SKM-1 treated with dmso at 0.1 percent for 144 hours (cell line): Measurements from ENCODE around the gene NIPBL.
A peak's percentile ranks its signal among the peaks of the same experiment; 100 is the strongest.
"Not testable (repeated sequence)": the region's sequence is repeated elsewhere in the genome, so short reads cannot be mapped to it uniquely, and the experiment has no call there.

Source experiments
- DNase-seq: peaks from one replicate; lab custom pipeline; 2025; ENCODE audit not compliant: unreplicated experiment; lab: John Stamatoyannopoulos, UW

Gene NIPBL

GRCh38 chr5:36876299-36876964, at the start of gene NIPBL:
TSS of gene NIPBL (plus strand) at chr5:36876769. CDS start at chr5:36953697, 76,928 bp downstream.
- DNase-seq: peak; percentile 95

DNA sequence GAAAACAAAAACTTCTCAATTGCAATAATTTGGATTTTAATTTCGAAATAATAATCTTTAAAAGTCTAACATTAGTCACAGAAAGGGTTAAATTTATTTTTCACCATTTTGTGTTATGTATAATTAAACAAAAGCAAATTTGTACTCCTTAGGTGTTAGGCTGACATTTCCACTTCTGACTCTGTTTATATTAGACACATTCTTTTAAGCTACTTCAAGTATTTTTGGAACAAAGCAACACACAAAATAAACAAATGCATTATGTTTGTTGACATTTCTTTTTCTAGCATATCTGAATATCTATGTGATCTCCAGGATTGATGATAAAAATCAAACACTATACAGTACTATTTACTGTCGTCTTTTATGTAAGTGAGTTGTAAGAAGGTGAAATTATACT, 44.3 kb upstream of the NIPBL start:
- DNase-seq: no peak

GRCh38 chr5:36836831-36837230, 39.7 kb upstream of the NIPBL start:
- DNase-seq: peak; percentile 10

DNA sequence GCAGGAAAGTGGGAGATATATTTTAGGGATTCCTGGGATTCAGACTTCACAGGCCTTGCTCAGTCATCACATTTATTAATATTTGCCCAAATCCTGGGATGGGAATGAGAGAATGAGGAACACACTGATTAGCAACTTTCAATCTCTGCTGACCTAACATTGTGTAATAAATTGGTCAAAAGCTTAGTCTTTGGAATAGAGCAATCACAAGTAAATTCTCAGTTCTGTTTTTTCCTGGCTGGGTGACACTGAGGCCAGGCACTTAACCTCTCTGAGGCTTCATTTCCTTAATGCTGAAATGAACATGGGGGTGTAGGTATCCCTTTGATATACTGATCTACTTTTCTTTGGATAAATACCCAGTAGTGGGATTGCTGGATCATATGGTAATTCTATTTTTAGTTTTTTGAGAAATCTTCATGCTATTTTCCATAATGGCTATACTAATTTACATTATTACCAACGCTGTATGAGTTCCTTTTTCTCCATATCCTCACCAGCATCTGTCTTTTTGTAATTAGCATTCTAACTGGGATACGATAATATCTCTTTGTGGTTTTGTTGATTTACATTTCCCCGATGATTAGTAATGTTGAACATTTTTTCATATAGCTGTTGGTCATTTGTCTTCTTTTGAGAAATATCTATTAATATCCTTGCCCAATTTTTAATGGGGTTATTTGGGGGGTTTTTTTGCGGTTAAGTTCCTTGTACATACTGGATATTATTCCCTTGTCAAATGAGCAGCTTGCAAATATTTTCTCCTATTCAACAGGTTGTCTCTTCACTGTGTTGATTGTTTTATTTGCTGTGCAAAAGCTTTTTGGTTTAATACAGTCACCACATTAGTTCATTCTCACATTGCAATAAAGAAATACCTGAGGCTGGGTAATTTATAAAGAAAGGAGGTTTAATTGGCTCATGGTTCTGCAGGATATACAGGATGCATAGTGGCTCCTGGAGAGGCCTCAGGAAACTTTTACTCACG, 36.8 kb upstream of the NIPBL start:
- DNase-seq: peak; percentile 56

GRCh38 chr5:36841677-36842076, 34.9 kb upstream of the NIPBL start:
- no peak for DNase-seq

- DNase-seq: peak; percentile 8
These were observed 34.5 kb upstream of the NIPBL start for GRCh38 chr5:36842087-36842486.

GRCh38 chr5:36844305-36844704, 32.3 kb upstream of the NIPBL start:
- no peak for DNase-seq

- DNase-seq: not testable (repeated sequence)
These were observed 28.0 kb upstream of the NIPBL start for GRCh38 chr5:36848545-36848944.

DNA sequence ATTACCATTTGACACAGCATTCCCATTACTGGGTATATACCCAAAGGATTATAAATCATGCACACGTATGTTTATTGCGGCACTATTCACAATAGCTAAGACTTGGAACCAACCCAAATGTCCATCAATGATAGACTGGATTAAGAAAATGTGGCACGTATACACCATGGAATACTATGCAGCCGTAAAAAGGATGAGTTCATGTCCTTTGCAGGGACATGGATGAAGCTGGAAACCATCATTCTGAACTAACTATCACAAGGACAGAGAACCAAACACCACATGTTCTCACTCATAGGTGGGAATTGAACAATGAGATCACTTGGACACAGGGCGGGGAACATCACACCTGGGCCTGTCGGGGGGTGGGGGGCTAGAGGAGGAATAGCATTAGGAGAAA, 23.7 kb upstream of the NIPBL start:
- DNase-seq: not testable (repeated sequence)

DNA sequence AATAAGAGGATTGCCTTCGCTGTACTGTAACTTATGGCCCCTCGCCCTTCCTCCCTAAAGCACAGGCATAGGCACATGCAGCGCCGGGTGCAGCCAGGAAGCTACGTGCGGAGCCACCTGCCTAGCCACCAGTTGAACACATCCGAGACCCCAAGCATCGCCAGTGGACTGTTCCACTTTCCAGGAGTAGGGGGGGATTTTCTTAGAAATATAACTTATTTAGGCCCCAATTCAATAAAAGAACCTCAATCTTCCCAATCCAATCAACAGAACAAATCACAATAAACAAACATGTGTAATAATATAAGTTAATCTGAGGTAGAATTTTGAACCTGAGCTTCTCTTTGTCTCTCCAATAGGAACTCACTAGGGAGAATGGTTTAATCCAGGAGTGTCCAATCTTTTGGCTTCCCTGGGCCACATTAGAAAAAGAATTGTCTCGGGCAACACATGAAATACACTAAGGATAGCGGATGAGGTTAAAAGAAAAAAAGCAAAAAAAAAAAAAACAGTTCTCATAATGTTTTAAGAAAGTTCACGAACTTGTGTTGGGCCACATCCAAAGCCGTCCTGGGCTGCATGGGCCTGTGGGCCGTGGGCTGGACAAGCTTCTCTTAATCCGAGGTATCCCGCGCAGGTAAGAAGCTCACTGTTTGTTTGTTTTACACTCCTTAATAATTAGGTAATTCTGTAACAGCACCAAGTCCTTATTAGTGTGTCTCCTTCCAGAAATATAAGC, 22.0 kb upstream of the NIPBL start:
- no peak for DNase-seq

GRCh38 chr5:36855141-36855495, 21.5 kb upstream of the NIPBL start:
- no peak for DNase-seq

DNA sequence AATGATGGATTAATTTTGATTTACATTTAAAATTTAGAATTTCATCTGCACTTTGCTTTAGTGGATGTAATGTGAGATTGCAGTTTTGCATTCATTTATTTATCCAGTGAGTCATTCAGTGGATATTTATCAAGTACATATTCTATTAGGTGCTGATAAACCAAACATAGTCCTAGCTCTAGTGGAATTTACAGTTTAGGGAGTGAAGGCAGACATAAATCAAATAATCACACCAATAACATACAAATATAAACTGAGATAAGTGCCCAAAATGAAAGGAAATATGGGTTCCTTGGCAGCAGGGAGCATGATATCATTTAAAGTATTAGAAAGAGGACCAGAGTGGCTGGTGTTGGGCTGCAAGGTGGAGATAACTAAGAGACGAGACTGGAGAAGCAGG, 14.7 kb upstream of the NIPBL start:
- DNase-seq: no peak

DNA sequence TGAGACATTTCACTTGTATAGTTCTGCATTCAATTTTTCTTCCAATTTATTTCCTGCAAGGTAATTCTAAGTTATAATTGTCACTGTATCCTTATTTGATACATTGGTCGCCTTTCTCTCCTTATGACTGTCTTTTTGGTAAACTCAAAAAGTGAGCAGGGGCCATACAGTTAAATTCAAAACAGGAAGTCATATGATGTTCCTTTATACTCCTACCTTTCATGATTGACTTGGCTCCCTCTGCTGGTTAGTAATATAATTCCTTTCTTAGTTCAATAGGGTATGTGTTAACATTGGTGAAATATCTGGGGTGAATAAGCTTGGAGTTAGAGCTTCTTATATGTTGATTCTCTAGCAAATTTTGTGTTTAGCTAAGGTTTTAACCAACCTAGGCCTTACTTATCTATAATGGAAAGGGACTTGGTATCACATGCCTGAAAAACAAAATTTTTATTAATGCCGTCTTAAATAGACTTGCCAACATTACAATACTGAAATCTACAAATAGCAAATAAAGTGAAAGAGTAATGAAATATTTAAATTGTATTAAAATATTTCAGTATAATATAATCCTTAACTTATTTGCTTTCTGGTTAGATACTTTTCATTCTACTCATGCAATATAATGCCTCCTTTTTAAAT, 6.0 kb upstream of the NIPBL start:
- DNase-seq: peak; percentile 80

DNA sequence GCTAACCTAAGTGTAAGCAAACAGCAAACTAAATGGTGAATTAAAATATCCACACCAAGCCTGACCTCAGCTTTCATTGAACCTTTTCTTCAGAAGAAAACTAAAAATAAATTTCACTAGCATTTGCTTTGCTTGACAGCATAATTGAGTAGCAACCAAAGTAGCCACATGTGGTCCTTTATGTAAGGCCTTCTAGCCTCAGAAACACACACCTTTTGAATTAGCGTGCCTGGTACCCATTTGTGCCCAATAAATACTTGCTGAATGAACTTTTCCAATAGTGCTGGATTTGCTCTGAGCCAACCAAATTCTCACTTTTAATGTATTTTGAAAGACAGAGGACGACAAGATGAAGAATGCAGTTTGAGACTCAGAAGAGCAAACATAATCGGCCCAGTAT, 2.1 kb upstream of the NIPBL start:
- no peak for DNase-seq

DNA sequence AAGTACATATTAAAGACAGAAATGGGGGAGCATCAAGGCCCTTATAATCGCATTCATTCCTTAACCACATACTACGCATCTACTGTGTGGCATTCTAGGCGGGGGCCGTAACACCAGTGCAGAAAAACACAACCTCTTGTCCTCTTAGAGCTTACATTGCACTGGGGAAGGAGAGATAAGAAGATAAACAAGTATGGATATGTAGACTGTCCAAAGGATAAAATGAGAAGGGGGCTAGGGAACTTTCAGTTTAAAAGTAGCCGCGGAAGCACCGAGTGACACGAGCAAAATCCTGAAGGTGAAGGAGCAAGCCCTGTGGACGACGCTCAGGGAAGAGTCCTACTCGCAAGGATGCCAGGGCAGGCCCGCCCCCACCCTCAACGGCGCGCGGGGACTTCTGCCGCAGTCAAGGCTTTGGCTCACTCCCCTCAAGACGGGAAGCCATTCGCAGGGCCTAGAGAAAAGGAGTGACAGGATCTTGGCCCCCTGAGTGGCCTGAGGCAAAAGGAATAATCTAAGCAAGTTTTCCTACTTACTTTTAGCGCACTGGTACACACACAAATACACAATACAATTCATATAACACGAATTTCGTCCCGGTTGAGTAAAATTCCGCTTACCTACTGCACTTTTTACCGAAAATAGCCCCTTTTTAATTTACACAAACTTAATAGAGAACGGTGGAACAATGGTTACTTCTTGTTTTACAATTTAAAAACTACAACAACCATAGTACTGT, 1.3 kb upstream of the NIPBL start:
- no peak for DNase-seq

DNA sequence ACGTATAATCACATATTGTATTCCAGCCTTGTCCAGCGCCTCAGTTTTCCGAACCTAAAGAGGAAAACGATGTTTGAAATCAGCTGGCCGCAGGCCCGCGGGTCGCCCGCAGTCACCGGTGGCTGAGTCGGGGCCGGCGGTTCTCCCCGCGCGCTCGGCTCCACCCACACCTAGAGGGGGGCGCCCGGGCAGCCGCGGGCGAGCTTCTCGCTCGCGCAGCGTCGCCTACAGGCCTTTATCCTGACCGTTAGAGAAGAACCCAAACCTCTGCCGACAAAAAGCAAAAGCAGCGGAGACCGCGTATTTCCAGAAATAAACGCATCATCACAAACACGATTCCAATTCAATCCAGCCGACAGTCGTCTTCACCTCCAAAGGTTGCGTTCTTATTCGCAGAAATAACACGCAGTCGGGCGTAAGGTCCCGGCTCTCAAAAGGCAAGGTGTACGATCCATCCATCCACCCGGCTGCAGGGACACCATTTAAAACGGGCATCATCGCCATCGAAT, 725 bp upstream of the NIPBL start:
- DNase-seq: peak; percentile 56

GRCh38 chr5:36876965-36877666, 547 bp downstream of the NIPBL start:
- DNase-seq: peak; percentile 71

- no peak for DNase-seq
These were observed 1.3 kb downstream of the NIPBL start for GRCh38 chr5:36877667-36878391.
